H9 (cell line): ENCODE measurements around the gene OR9K2. TPM values are rescaled to one million over a fixed set of nuclear protein-coding genes. Genes with fewer than 3 reads are reported as not detected.
"Not testable (repeated sequence)": the region's sequence is repeated elsewhere in the genome, so short reads cannot be mapped to it uniquely, and the experiment has no call there.

ENCODE experiments used
- DNase-seq: peaks from one replicate; pipeline ENCODE4 v3.0.0-alpha.2; 2017
- H2AFZ ChIP-seq: one replicate; pipeline ENCODE4 v1.6.1; 2013; ENCODE audit warnings: mild to moderate bottlenecking, low read length, control low read depth, moderate library complexity
- H2AK5ac ChIP-seq: 2 replicates; pipeline ENCODE4 v1.6.1; 2013; ENCODE audit warnings: low read length, control low read depth, mixed read lengths; ENCODE audit not compliant: insufficient read length
- H2BK120ac ChIP-seq: one replicate; pipeline ENCODE4 v1.6.1; 2013; ENCODE audit warnings: low read depth, mild to moderate bottlenecking, low read length, control low read depth, inconsistent platforms; ENCODE audit not compliant: poor library complexity, severe bottlenecking
- H2BK12ac ChIP-seq: 2 replicates; pipeline ENCODE4 v1.6.1; 2013; ENCODE audit warnings: low read length, control low read depth, mixed read lengths, low read depth; ENCODE audit not compliant: insufficient read length
- H2BK15ac ChIP-seq: 2 replicates; pipeline ENCODE4 v1.6.1; 2013; ENCODE audit warnings: low read depth, low read length, control low read depth
- H2BK20ac ChIP-seq: one replicate; pipeline ENCODE4 v1.6.1; 2013; ENCODE audit warnings: low read depth, mild to moderate bottlenecking, low read length, control low read depth, inconsistent platforms; ENCODE audit not compliant: poor library complexity, severe bottlenecking
- H2BK5ac ChIP-seq: 2 replicates; pipeline ENCODE4 v1.6.1; 2013; ENCODE audit warnings: low read length, control low read depth, mixed read lengths; ENCODE audit not compliant: insufficient read length
- H3K14ac ChIP-seq: 2 replicates; pipeline ENCODE4 v1.6.1; 2013; ENCODE audit warnings: low read length, control low read depth; ENCODE audit not compliant: insufficient read depth
- H3K18ac ChIP-seq: 2 replicates; pipeline ENCODE4 v1.6.1; 2013; ENCODE audit warnings: low read depth, mild to moderate bottlenecking, mixed read lengths, low read length, control low read depth; ENCODE audit not compliant: insufficient read length
- H3K23ac ChIP-seq: 2 replicates; pipeline ENCODE4 v1.6.1; 2013; ENCODE audit warnings: low read length, control low read depth, mixed read lengths, low read depth; ENCODE audit not compliant: insufficient read length
- H3K23me2 ChIP-seq: 2 replicates; pipeline ENCODE4 v1.6.1; 2013; ENCODE audit warnings: low read depth, mild to moderate bottlenecking, mixed read lengths, low read length, control low read depth; ENCODE audit not compliant: insufficient read length, poor library complexity, severe bottlenecking
- H3K27ac ChIP-seq: 2 replicates; pipeline ENCODE4 v1.5.1; 2013; ENCODE audit warnings: low read length, control low read depth, mixed read lengths, low read depth; ENCODE audit not compliant: insufficient read length
- H3K27me3 ChIP-seq: 2 replicates; pipeline ENCODE4 v1.6.1; 2013; ENCODE audit warnings: low read length, control low read depth, inconsistent platforms; ENCODE audit not compliant: insufficient read depth
- H3K4ac ChIP-seq: 2 replicates; pipeline ENCODE4 v1.6.1; 2013; ENCODE audit warnings: low read depth, mild to moderate bottlenecking, control low read depth, inconsistent platforms, low read length, moderate library complexity
- H3K4me1 ChIP-seq: 2 replicates; pipeline ENCODE4 v1.6.1; 2013; ENCODE audit warnings: low read length, control low read depth, inconsistent platforms; ENCODE audit not compliant: insufficient read depth
- H3K4me2 ChIP-seq: 2 replicates; pipeline ENCODE4 v1.6.1; 2013; ENCODE audit warnings: low read length, control low read depth, mixed read lengths; ENCODE audit not compliant: insufficient read length, insufficient read depth
- H3K56ac ChIP-seq: 2 replicates; pipeline ENCODE4 v1.6.1; 2013; ENCODE audit warnings: low read depth, mild to moderate bottlenecking, mixed read lengths, low read length, control low read depth; ENCODE audit not compliant: insufficient read length
- H3K79me1 ChIP-seq: 2 replicates; pipeline ENCODE4 v1.6.1; 2013; ENCODE audit warnings: low read depth, mild to moderate bottlenecking, moderate library complexity, low read length, control low read depth, inconsistent platforms; ENCODE audit not compliant: insufficient read depth, poor library complexity, severe bottlenecking
- H3K79me2 ChIP-seq: 2 replicates; pipeline ENCODE4 v1.6.1; 2013; ENCODE audit warnings: low read length, control low read depth, inconsistent platforms; ENCODE audit not compliant: insufficient read depth
- H3K9ac ChIP-seq: 2 replicates; pipeline ENCODE4 v1.6.1; 2013; ENCODE audit warnings: low read length, control low read depth, mixed read lengths; ENCODE audit not compliant: insufficient read length; ENCODE audit errors: extremely low read depth
- H3K9me3 ChIP-seq: one replicate; pipeline ENCODE4 v1.6.1; 2013; ENCODE audit warnings: low read depth, low read length, inconsistent platforms; ENCODE audit not compliant: control insufficient read depth
- H3T11ph ChIP-seq: one replicate; pipeline ENCODE4 v1.6.1; 2013; ENCODE audit warnings: mild to moderate bottlenecking, low read length, control low read depth, inconsistent platforms
- H4K20me1 ChIP-seq: one replicate; pipeline ENCODE4 v1.6.1; 2013; ENCODE audit not compliant: control insufficient read depth, insufficient read length, insufficient read depth
- H4K5ac ChIP-seq: 2 replicates; pipeline ENCODE4 v1.6.1; 2013; ENCODE audit warnings: low read depth, mild to moderate bottlenecking, mixed read lengths, low read length, control low read depth; ENCODE audit not compliant: insufficient read length
- H4K8ac ChIP-seq: replicated peaks from 2 replicates; pipeline ENCODE4 v1.6.1; 2013; ENCODE audit warnings: low read length, control low read depth, mixed read lengths, low read depth; ENCODE audit not compliant: insufficient read length
- H4K91ac ChIP-seq: 2 replicates; pipeline ENCODE4 v1.6.1; 2013; ENCODE audit warnings: low read depth, mild to moderate bottlenecking, moderate library complexity, mixed read lengths, low read length, control low read depth; ENCODE audit not compliant: insufficient read length
- H3K27ac Mint-ChIP-seq, 3 experiments: 2 replicates in 2 of 3; 3 replicates in 1 of 3; pipeline ENCODE4 v1.8.0; 2020 to 2021; ENCODE audit warnings: mixed read lengths in 3 of 3, mild to moderate bottlenecking in 1 of 3, moderate library complexity in 1 of 3
- H3K27me3 Mint-ChIP-seq: 2 replicates; pipeline ENCODE4 v1.8.0; 2021; ENCODE audit warnings: low read depth, mild to moderate bottlenecking, moderate library complexity, mixed read lengths
- H3K36me3 Mint-ChIP-seq, 3 experiments: 2 replicates in 2 of 3; 3 replicates in 1 of 3; pipeline ENCODE4 v1.8.0; 2020 to 2021; ENCODE audit warnings: low read depth in 3 of 3, mixed read lengths in 3 of 3; ENCODE audit not compliant: insufficient read depth in 1 of 3
- H3K4me1 Mint-ChIP-seq, 2 experiments: 2 replicates each; pipeline ENCODE4 v1.8.0; 2020; ENCODE audit warnings: mixed read lengths in 2 of 2
- H3K4me3 Mint-ChIP-seq, 2 experiments: 2 replicates in 1 of 2; 3 replicates in 1 of 2; pipeline ENCODE4 v1.8.0; 2020 to 2021; ENCODE audit warnings: mild to moderate bottlenecking in 2 of 2, mixed read lengths in 2 of 2, moderate library complexity in 1 of 2
- H3K9me3 Mint-ChIP-seq, 2 experiments: 2 replicates in 1 of 2; 3 replicates in 1 of 2; pipeline ENCODE4 v1.8.0; 2020; ENCODE audit warnings: mild to moderate bottlenecking in 2 of 2, mixed read lengths in 2 of 2, moderate library complexity in 1 of 2
- WGBS: extraction: QIAGEN DNeasy Blood & Tissue Kit; methylation state at CpG from one replicate; pipeline ENCODE4 v1.1.7; 2013; ENCODE audit warnings: missing lambda C conversion rate, low lambda C conversion rate, mixed read lengths; ENCODE audit not compliant: insufficient read length; ENCODE audit errors: extremely low coverage; 5-methylcytosine and 5-hydroxymethylcytosine counted together
- total RNA-seq: library from RNA; stranded (reverse); gene quantifications from 2 replicates; pipeline ENCODE4 v1.2.1, GENCODE V29; 2021
- TF ChIP-seq, protein P1 (sequence below): fragments of 200-600 bp; sonication (generic); conservative IDR thresholded peaks from 3 replicates; pipeline ENCODE4 v1.8.0; 2021; ENCODE audit warnings: antibody characterized with exemption, mild to moderate bottlenecking

The OR9K2 gene
- total RNA-seq, 1 experiment from 2014 or later = not detected

DNA sequence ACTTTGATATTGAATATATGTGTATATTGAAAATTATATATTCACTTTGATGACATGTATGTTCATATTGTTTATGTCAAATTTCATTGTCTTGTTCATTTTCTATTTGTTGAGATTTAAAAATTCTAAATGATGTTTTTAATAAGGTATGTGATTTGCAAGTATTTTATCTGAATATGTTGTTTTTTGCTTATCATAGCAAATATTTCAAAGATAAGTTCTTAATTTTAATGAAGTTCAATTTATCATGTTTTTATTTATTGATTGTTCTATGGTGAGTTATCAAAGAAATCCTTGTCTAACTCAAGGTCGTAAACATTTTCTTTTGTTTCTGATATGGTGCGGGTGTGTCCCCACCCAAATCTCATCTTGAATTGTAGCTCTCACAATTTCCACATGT, 45.2 kb downstream of the OR9K2 start:
- Histone ChIP-seq H3K9ac (no peak overlapping the region), H2BK12ac (no peak overlapping the region), H3K27me3 (no peaks in the 10 kb centered on the region), H3K4me2 (no peak overlapping the region), H3K4ac (no peak overlapping the region), H3K18ac (no peak overlapping the region), H3K27ac (no peak overlapping the region), H3K23me2 (no peaks in the 10 kb centered on the region), H4K20me1 (no peaks in the 10 kb centered on the region), H3K79me1 (no peaks in the 10 kb centered on the region), H2AFZ (no peak overlapping the region), H2BK120ac (no peak overlapping the region), H4K8ac (no peak overlapping the region), H2BK20ac (no peak overlapping the region), H3K9me3 (no peaks in the 10 kb centered on the region), H2BK5ac (no peak overlapping the region), H4K91ac (no peak overlapping the region), H3K4me1 (no peaks in the 10 kb centered on the region), H2BK15ac (no peak overlapping the region), H3T11ph (no peak overlapping the region), H2AK5ac (no peak overlapping the region), H3K79me2 (no peaks in the 10 kb centered on the region), H3K23ac (no peak overlapping the region), H3K14ac (no peak overlapping the region), H4K5ac (no peak overlapping the region), H3K56ac (no peak overlapping the region)
- TF ChIP-seq, protein P1, sequence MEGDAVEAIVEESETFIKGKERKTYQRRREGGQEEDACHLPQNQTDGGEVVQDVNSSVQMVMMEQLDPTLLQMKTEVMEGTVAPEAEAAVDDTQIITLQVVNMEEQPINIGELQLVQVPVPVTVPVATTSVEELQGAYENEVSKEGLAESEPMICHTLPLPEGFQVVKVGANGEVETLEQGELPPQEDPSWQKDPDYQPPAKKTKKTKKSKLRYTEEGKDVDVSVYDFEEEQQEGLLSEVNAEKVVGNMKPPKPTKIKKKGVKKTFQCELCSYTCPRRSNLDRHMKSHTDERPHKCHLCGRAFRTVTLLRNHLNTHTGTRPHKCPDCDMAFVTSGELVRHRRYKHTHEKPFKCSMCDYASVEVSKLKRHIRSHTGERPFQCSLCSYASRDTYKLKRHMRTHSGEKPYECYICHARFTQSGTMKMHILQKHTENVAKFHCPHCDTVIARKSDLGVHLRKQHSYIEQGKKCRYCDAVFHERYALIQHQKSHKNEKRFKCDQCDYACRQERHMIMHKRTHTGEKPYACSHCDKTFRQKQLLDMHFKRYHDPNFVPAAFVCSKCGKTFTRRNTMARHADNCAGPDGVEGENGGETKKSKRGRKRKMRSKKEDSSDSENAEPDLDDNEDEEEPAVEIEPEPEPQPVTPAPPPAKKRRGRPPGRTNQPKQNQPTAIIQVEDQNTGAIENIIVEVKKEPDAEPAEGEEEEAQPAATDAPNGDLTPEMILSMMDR = no peak
- Mint-ChIP-seq H3K4me3 (no peak overlapping the region), H3K4me1 (peaks cover 12 to 15% of the 10 kb centered on the region in 2 experiments), H3K27ac (no peak overlapping the region), H3K36me3 (peaks cover 3 to 9% (median 7%) of the 10 kb centered on the region in 3 experiments; a peak in 4 of 7 replicates), H3K9me3 (peaks cover 6 to 7% of the 10 kb centered on the region in 2 experiments; a peak in 4 of 5 replicates), H3K27me3 (no peaks in the 10 kb centered on the region)
- no peak for DNase-seq
- WGBS = no CpG with 5 or more reads among the region's 2 CpGs

DNA sequence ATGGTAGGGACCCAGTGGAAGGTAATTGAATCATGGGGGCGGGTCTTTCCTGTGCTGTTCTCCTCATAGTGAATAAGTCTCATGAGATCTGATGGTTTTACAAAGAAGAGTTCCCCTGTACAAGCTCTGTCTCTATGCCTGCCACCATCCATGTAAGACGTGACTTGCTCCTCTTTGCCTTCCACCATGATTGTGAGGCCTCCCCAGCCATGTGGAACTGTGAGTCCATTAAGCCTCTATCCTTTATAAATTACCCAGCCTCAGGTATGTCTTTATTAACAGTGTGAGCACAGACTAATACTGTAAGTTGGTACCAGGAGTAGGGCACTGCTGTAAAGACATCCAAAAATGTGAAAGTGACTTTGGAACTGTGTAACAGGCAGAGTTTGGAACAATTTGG, 45.6 kb downstream of the OR9K2 start:
- H3K79me2 ChIP-seq, H2AK5ac ChIP-seq, H2AFZ ChIP-seq, H3K9me3 ChIP-seq, H2BK120ac ChIP-seq, H3T11ph ChIP-seq, H3K18ac ChIP-seq, H3K27me3 Mint-ChIP-seq, H2BK15ac ChIP-seq, H4K8ac ChIP-seq, H3K14ac ChIP-seq, H3K27me3 ChIP-seq, H4K91ac ChIP-seq, H2BK5ac ChIP-seq, H3K9me3 Mint-ChIP-seq, H3K4me2 ChIP-seq, H2BK12ac ChIP-seq, DNase-seq, H3K36me3 Mint-ChIP-seq, H2BK20ac ChIP-seq, H3K23me2 ChIP-seq, H3K9ac ChIP-seq, H3K56ac ChIP-seq, H3K23ac ChIP-seq, H3K4me3 Mint-ChIP-seq, H3K27ac Mint-ChIP-seq, H4K20me1 ChIP-seq, H3K27ac ChIP-seq, H4K5ac ChIP-seq, H3K79me1 ChIP-seq, H3K4me1 ChIP-seq, H3K4ac ChIP-seq: not testable (repeated sequence)
- H3K4me1 Mint-ChIP-seq = peaks cover 12 to 15% of the 10 kb centered on the region in 2 experiments
- no CpG with 5 or more reads among the region's 2 CpGs for WGBS
